HUES48 (cell line): ENCODE measurements around the gene BCAR3.

Experiments used
- H3K27ac ChIP-seq: one replicate; pipeline ENCODE4 v1.7.0; 2013; ENCODE audit warnings: low read depth, low read length, inconsistent platforms
- H3K27me3 ChIP-seq: 2 replicates; pipeline ENCODE4 v1.6.1; 2013; ENCODE audit warnings: mild to moderate bottlenecking, low read length; ENCODE audit not compliant: control insufficient read depth, insufficient read depth
- H3K36me3 ChIP-seq: 2 replicates; pipeline ENCODE4 v1.6.1; 2013; ENCODE audit warnings: low read length; ENCODE audit not compliant: control insufficient read depth, insufficient read depth
- H3K4me1 ChIP-seq: 2 replicates; pipeline ENCODE4 v1.6.1; 2013; ENCODE audit warnings: mild to moderate bottlenecking, low read length; ENCODE audit not compliant: control insufficient read depth, insufficient read depth
- H3K4me3 ChIP-seq: 2 replicates; pipeline ENCODE4 v1.5.1; 2013; ENCODE audit warnings: mild to moderate bottlenecking, low read depth, low read length
- H3K9ac ChIP-seq: 2 replicates; pipeline ENCODE4 v1.6.1; 2013; ENCODE audit warnings: mild to moderate bottlenecking, low read depth, low read length, moderate library complexity
- H3K9me3 ChIP-seq: 2 replicates; pipeline ENCODE4 v1.6.1; 2013; ENCODE audit warnings: low read length; ENCODE audit not compliant: control insufficient read depth, insufficient read depth

BCAR3 gene

DNA sequence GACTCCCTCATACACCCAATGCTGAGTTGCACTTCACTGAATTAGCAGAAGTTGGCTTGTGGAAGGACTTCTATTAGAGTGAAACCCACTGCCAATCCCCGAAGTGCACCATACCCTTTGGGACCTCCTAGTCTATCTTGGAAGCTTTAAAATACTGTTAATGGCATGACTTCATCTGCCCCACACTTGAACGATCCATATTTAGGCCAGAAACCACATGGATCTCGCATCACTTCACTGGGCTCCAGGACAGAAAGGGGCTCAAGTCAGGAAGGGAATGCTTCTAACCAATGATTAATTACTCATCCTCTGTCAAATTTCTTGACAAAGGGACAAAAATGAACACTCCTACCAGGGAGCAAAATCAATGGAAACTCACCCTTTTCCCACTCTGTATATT is 69.1 kb downstream of the BCAR3 start:
- Histone ChIP-seq H3K4me1 (peaks cover 50% of the 10 kb centered on the region), H3K9ac (no peak overlapping the region)

GRCh38 chr1:93611668-93612067 is 70.0 kb downstream of the BCAR3 start:
- H3K4me3 ChIP-seq, result no peak overlapping the region
- no peaks in the 10 kb centered on the region for H3K9me3 ChIP-seq
- H3K27me3 ChIP-seq, result no peaks in the 10 kb centered on the region
- H3K4me1 ChIP-seq, result peaks cover 42% of the 10 kb centered on the region
- H3K36me3 ChIP-seq, result no peaks in the 10 kb centered on the region
- no peak overlapping the region for H3K27ac ChIP-seq
- H3K9ac ChIP-seq, result no peak overlapping the region

More for the DNA sequence above, 69.1 kb downstream of the BCAR3 start:
- Histone ChIP-seq H3K36me3 (no peaks in the 10 kb centered on the region), H3K27me3 (no peaks in the 10 kb centered on the region), H3K27ac (no peak overlapping the region), H3K4me3 (no peak overlapping the region), H3K9me3 (no peaks in the 10 kb centered on the region)

GRCh38 chr1:93609536-93609935 is 72.1 kb downstream of the BCAR3 start:
- Histone ChIP-seq H3K27ac (no peak overlapping the region), H3K4me1 (peaks cover 22% of the 10 kb centered on the region), H3K27me3 (no peaks in the 10 kb centered on the region), H3K36me3 (no peaks in the 10 kb centered on the region), H3K4me3 (no peak overlapping the region), H3K9me3 (no peaks in the 10 kb centered on the region), H3K9ac (no peak overlapping the region)

- H3K4me1 ChIP-seq, result peaks cover 11% of the 10 kb centered on the region; the same call in 1 of the 2 replicates
- no peaks in the 10 kb centered on the region for H3K9me3 ChIP-seq
- no peaks in the 10 kb centered on the region for H3K36me3 ChIP-seq
- no peak overlapping the region for H3K27ac ChIP-seq
- no peaks in the 10 kb centered on the region for H3K27me3 ChIP-seq
- no peak overlapping the region for H3K9ac ChIP-seq
- no peak overlapping the region for H3K4me3 ChIP-seq
These were observed 73.2 kb downstream of the BCAR3 start for GRCh38 chr1:93608187-93609109.

DNA sequence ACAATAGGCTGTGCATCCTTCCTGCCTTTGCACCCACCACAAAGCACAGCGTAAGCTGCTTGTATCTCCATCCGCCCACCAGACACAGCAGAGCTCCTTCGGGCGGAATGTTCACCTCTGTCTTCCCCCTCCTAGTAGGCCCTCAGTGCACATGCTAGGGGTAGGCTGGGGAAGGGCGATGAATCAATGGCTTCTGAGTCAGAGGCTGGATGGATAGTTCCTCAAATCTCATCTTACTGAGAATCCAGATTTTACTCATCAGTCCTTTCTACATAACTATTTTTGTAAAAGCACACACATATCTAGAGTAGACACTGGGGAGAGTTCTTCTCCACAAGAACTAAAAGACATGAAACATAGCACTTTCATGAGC is 73.8 kb downstream of the BCAR3 start:
- Histone ChIP-seq H3K4me3 (no peak overlapping the region), H3K4me1 (0 out of 2 replicates have a peak, but pooled peaks cover 7% of the 10 kb centered on the region), H3K27me3 (no peaks in the 10 kb centered on the region), H3K27ac (no peak overlapping the region), H3K9me3 (no peaks in the 10 kb centered on the region), H3K36me3 (no peaks in the 10 kb centered on the region), H3K9ac (no peak overlapping the region)

DNA sequence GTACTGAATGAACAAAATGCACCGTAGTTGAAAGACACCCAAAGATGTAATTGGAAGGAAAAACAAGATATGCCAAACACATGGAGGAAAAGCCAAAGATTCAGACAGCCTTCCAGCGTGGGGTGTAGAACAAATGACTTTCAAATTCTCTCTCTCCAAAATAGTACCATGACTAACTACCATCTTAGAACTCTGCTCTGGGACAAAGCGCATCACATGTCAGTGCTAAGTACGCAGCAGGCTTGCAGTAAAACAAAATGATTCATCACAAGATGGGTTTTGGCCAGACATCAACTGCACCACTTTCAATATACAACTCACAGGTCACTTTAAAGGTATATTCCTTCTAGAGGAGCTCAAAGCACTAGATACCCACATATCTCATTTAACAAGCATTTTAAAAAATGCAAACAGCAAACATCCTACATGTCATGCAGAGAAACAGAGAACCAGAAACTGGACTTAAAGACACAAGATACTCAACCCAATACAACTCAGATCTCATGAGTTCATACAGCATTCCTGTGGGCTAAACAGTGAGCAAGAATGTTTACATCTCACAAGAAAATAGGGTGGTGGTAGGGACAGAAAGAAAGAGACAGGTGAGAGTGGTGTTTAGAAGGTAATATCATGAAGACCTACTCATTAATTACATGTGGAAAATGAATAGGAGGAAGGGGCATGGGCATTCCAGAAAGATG is 75.7 kb downstream of the BCAR3 start:
- Histone ChIP-seq H3K27ac (no peak overlapping the region), H3K27me3 (no peaks in the 10 kb centered on the region), H3K9me3 (no peaks in the 10 kb centered on the region), H3K4me3 (no peak overlapping the region), H3K36me3 (no peaks in the 10 kb centered on the region), H3K9ac (no peak overlapping the region), H3K4me1 (0 out of 2 replicates have a peak, but pooled peaks cover 7% of the 10 kb centered on the region)

- Histone ChIP-seq H3K36me3 (no peaks in the 10 kb centered on the region), H3K4me3 (no peak overlapping the region), H3K27ac (no peak overlapping the region), H3K4me1 (0 out of 2 replicates have a peak, but pooled peaks cover 7% of the 10 kb centered on the region), H3K27me3 (no peaks in the 10 kb centered on the region), H3K9me3 (no peaks in the 10 kb centered on the region), H3K9ac (no peak overlapping the region)
These were observed 76.5 kb downstream of the BCAR3 start for GRCh38 chr1:93605026-93605568.

DNA sequence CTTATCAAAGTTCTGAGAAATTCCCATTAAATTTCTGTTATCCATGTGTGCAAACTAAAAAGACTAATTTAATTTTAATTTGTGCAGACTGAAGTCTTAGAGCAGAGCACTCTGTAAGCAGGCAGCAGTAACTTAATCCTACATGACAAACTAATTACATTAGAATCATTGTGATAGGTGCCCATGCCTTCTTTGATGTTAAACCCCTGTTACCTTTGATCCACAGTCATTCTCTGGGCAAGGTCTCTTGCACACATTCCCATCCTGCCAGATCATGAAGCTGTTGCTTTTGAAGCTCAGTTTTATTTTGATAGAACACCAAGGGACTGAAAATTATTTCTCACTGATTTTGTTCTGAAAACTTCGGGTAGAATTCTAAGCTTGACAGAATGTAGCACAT is 77.2 kb downstream of the BCAR3 start:
- H3K27me3 ChIP-seq, result no peaks in the 10 kb centered on the region
- H3K9ac ChIP-seq, result no peak overlapping the region
- H3K4me3 ChIP-seq, result no peak overlapping the region
- H3K36me3 ChIP-seq, result no peaks in the 10 kb centered on the region
- H3K4me1 ChIP-seq, result 0 out of 2 replicates have a peak, but pooled peaks cover 4% of the 10 kb centered on the region
- no peaks in the 10 kb centered on the region for H3K9me3 ChIP-seq
- no peak overlapping the region for H3K27ac ChIP-seq

DNA sequence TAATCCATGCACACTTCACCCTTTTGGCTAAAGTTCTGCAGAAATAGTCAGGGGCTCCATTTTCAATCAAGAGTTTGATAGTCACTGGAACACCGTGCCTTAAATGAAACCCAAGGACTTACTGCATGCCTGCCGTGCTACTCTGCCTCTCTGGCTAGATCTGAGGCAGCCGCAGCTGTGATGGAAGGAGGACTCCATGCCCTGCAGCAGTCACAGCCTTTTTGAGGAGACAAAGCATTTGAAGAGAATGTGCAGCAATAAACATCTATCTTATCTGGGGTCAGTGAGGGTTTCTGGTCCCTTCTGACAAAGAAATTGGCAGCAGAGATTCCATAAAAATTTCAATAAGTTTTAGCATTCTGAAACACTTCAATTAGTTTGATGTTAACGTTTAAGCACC is 78.0 kb downstream of the BCAR3 start:
- H3K4me1 ChIP-seq, result peaks cover under 1% of the 10 kb centered on the region; the same call in 1 of the 2 replicates
- no peaks in the 10 kb centered on the region for H3K27me3 ChIP-seq
- H3K27ac ChIP-seq, result no peak overlapping the region
- H3K9ac ChIP-seq, result no peak overlapping the region
- H3K4me3 ChIP-seq, result no peak overlapping the region
- H3K36me3 ChIP-seq, result no peaks in the 10 kb centered on the region
- H3K9me3 ChIP-seq, result no peaks in the 10 kb centered on the region

DNA sequence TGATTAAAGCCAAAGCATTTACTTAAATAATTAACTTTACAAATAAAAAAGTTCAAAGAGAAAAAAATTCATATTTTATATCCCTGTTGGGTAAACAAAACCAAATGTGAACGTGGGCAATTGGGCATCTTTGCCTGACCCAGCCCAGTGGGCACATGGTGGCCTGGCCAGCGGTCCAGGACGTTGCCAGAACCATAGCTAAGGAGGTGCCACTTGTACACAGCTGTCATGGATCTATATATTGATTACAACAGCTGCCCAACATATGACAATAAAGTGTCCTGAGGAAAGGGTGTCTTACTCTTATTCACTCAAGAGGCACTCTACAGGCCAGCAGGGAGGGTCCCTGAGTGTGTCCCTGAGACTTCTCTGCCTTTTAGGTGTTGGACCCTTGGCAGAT is 78.5 kb downstream of the BCAR3 start:
- Histone ChIP-seq H3K4me3 (no peak overlapping the region), H3K4me1 (peaks cover 6% of the 10 kb centered on the region; the same call in 1 of the 2 replicates)

DNA sequence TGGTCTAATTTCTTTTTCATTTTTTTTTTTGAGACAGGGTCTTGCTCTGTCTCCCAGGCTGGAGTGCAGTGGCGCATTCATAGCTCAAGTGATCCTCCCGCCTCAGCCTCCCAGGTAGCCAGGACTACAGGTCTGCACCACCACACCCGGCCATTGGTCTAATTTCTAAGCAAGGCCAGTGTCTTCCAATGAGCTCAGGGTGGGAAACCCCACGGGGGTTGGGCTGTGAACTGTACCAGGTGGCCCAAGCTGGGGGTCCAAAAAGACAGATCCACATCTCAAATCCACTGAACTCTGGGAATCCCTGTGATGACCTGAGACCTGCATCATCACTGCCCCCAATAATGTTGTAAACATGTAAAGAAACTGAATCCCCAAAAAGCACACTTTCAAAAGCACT is 79.5 kb downstream of the BCAR3 start:
- H3K9me3 ChIP-seq, result no peaks in the 10 kb centered on the region
- no peak overlapping the region for H3K9ac ChIP-seq
- H3K4me1 ChIP-seq, result peaks cover 10% of the 10 kb centered on the region; the same call in 1 of the 2 replicates
- H3K36me3 ChIP-seq, result no peaks in the 10 kb centered on the region
- H3K27me3 ChIP-seq, result no peaks in the 10 kb centered on the region
- no peak overlapping the region for H3K27ac ChIP-seq
- no peak overlapping the region for H3K4me3 ChIP-seq

More for the DNA sequence above, 78.5 kb downstream of the BCAR3 start:
- no peaks in the 10 kb centered on the region for H3K36me3 ChIP-seq
- H3K27me3 ChIP-seq, result no peaks in the 10 kb centered on the region
- H3K9me3 ChIP-seq, result no peaks in the 10 kb centered on the region
- H3K9ac ChIP-seq, result no peak overlapping the region
- H3K27ac ChIP-seq, result no peak overlapping the region
